Epithelial cell of esophagus (primary cell): ENCODE measurements around the gene KCNK7.

Source experiments
- DNase-seq: peaks from one replicate; pipeline ENCODE4 v3.0.0; 2010; ENCODE audit warnings: low read depth
- H3K4me3 ChIP-seq: 2 replicates; pipeline ENCODE4 v1.5.1; 2011; ENCODE audit warnings: mild to moderate bottlenecking, low read length, control low read depth
- TF ChIP-seq, protein P1 (sequence below): IDR thresholded peaks from 2 replicates; pipeline ENCODE4 v1.5.1; 2011; ENCODE audit warnings: low read depth, mild to moderate bottlenecking, low read length, control low read depth, inconsistent platforms; ENCODE audit not compliant: insufficient read depth; ENCODE audit errors: missing control alignments

KCNK7 gene

DNA sequence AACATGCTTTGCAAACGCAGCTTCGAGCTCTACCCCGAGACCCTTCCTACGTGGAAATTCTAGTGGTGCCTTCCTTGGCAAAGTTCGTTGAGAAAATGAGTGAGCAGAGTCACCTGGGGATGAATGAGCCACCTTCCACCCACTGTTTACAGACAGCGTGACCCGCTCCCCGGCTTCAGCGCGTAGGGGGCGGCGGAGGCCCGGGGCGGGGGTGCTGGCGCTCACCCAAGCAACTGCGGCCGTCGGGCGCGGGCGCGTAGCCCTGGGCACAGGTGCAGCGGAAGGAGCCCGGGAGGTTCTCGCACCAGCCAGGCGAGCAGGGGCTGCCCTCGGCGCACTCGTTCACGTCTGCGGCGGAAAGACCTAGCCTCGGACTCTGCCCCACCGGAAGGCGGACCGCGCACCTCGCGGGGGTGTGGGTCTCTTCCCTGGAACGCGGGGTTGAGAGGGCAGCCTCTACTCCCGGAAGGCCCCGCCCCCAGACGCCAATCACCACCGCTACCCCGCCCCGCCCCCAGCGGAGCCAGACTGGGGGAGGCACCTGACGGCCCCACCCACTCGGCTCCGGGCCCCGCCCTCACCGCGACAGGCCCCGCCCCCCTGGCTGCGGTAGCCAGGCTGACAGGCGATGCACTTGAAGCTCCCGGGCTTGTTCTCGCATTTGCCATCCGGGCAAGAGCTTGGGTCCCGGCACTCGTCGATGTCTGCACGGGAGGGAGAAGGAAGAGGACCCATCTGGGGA lies 49.2 kb downstream of the KCNK7 start:
- DNase-seq = peak; percentile 88
- peak overlapping the region; percentile 35 for H3K4me3 ChIP-seq
- TF ChIP-seq, protein P1, sequence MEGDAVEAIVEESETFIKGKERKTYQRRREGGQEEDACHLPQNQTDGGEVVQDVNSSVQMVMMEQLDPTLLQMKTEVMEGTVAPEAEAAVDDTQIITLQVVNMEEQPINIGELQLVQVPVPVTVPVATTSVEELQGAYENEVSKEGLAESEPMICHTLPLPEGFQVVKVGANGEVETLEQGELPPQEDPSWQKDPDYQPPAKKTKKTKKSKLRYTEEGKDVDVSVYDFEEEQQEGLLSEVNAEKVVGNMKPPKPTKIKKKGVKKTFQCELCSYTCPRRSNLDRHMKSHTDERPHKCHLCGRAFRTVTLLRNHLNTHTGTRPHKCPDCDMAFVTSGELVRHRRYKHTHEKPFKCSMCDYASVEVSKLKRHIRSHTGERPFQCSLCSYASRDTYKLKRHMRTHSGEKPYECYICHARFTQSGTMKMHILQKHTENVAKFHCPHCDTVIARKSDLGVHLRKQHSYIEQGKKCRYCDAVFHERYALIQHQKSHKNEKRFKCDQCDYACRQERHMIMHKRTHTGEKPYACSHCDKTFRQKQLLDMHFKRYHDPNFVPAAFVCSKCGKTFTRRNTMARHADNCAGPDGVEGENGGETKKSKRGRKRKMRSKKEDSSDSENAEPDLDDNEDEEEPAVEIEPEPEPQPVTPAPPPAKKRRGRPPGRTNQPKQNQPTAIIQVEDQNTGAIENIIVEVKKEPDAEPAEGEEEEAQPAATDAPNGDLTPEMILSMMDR = no peak

- TF ChIP-seq, protein P1 = no peak
- no peak overlapping the region for H3K4me3 ChIP-seq
Observed at GRCh38 chr11:65545853-65546216, 49.8 kb downstream of the KCNK7 start.

More at GRCh38 chr11:65545853-65546216, 49.8 kb downstream of the KCNK7 start:
- DNase-seq = no peak
